Measurements from ENCODE around the gene SLC36A1. TPM values are rescaled to one million over a fixed set of nuclear protein-coding genes. Genes with fewer than 3 reads are reported as not detected.

The SLC36A1 gene
- total RNA-seq, 1 experiment from 2014 or later = 13.6 TPM

DNA sequence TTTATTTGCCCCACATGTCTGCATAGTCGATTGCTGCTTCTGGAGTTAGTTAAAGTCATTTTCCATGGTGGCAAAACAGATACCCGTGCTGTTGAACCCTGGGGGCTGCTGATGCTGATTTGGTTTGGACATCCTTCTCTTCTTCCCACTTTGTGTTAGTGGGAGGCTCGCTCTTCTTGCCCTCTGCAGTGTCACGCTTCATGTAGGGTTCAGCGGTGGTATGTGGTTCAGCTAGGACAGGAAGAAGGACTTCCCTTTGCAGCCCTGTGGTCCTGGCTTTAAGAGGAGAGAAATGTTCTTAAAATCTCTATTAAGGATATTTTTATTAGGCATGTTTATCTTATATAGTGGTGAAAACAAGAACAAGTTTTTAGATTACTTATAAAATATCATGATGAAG is 36.2 kb downstream of the SLC36A1 start:
- Histone ChIP-seq H3K36me3 (ENCODE audit: control insufficient read depth, insufficient read depth, low read length) (peaks cover 2% of the 10 kb centered on the region), H3K9me3 (ENCODE audit: control insufficient read depth, insufficient read depth, low read depth, low read length) (no peaks in the 10 kb centered on the region), H3K4me1 (ENCODE audit: control insufficient read depth, insufficient read depth, low read length) (no peaks in the 10 kb centered on the region), H3K4me3 (ENCODE audit: low read depth in 2 of 2, low read length in 2 of 2) (no peak overlapping the region), H3K27ac (ENCODE audit: low read length) (no peak overlapping the region), H3K27me3 (ENCODE audit: control insufficient read depth, insufficient read depth, low read length) (no peaks in the 10 kb centered on the region)
- intact Hi-C loops (cut with micrococcal nuclease; ENCODE audit: unreplicated experiment) = no loop called here
- ATAC-seq (no peak), DNase-seq (ENCODE audit: low read depth, low spot score) (no peak)
- ChIA-PET CTCF (interaction anchor here (0.5 kb wide), 1 partner anchor 236 kb away, joined by 4 read pairs; no protein-coding TSS in a partner anchor), POLR2A (no interaction called here)
- TF ChIP-seq POLR2AphosphoS5 (IDR thresholded peaks at IDR 0.05; ENCODE audit: low read depth, low read length) (no peak), TCF7L2 (IDR thresholded peaks at IDR 0.05; ENCODE audit: low read depth, low read length) (no peak), SIN3A (IDR thresholded peaks at IDR 0.05; ENCODE audit: borderline replicate concordance, insufficient read depth, low read depth, low read length) (no peak)
- TF ChIP-seq, protein P1, sequence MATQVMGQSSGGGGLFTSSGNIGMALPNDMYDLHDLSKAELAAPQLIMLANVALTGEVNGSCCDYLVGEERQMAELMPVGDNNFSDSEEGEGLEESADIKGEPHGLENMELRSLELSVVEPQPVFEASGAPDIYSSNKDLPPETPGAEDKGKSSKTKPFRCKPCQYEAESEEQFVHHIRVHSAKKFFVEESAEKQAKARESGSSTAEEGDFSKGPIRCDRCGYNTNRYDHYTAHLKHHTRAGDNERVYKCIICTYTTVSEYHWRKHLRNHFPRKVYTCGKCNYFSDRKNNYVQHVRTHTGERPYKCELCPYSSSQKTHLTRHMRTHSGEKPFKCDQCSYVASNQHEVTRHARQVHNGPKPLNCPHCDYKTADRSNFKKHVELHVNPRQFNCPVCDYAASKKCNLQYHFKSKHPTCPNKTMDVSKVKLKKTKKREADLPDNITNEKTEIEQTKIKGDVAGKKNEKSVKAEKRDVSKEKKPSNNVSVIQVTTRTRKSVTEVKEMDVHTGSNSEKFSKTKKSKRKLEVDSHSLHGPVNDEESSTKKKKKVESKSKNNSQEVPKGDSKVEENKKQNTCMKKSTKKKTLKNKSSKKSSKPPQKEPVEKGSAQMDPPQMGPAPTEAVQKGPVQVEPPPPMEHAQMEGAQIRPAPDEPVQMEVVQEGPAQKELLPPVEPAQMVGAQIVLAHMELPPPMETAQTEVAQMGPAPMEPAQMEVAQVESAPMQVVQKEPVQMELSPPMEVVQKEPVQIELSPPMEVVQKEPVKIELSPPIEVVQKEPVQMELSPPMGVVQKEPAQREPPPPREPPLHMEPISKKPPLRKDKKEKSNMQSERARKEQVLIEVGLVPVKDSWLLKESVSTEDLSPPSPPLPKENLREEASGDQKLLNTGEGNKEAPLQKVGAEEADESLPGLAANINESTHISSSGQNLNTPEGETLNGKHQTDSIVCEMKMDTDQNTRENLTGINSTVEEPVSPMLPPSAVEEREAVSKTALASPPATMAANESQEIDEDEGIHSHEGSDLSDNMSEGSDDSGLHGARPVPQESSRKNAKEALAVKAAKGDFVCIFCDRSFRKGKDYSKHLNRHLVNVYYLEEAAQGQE (IDR thresholded peaks at IDR 0.05; ENCODE audit: insufficient read depth in 1 of 2, low read depth in 2 of 2, low read length in 1 of 2) = no peak
- TF ChIP-seq, protein P2, sequence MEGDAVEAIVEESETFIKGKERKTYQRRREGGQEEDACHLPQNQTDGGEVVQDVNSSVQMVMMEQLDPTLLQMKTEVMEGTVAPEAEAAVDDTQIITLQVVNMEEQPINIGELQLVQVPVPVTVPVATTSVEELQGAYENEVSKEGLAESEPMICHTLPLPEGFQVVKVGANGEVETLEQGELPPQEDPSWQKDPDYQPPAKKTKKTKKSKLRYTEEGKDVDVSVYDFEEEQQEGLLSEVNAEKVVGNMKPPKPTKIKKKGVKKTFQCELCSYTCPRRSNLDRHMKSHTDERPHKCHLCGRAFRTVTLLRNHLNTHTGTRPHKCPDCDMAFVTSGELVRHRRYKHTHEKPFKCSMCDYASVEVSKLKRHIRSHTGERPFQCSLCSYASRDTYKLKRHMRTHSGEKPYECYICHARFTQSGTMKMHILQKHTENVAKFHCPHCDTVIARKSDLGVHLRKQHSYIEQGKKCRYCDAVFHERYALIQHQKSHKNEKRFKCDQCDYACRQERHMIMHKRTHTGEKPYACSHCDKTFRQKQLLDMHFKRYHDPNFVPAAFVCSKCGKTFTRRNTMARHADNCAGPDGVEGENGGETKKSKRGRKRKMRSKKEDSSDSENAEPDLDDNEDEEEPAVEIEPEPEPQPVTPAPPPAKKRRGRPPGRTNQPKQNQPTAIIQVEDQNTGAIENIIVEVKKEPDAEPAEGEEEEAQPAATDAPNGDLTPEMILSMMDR (IDR thresholded peaks at IDR 0.05) = no peak
- in situ Hi-C loops (cut with HindIII; ENCODE audit: low pct_unique_long_range_greater_than_20kb, low sequenced_read_pairs) = no loop called here
- BruUV-seq (replicated peaks) = no TSS peak

DNA sequence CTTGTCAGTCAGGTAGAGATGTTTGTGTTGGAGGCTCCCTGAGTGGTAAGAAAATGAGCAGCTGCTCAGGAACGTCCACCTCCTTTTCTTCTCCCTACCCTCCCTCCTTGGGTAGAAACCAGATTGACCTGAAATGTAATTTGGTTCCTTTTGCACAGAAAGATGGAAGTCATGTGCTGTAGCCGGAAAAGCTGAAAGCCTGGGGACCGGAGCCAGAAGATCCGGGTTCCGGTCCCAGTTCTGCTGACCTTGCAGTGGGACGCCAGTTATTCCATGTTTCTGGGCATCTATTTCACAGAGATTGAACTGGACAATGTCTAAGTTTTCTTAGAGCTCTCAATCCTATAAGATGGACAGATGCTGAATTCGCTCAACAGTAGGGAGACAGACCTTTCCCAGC is 40.1 kb downstream of the SLC36A1 start:
- no peak for ATAC-seq
- Histone ChIP-seq H3K27me3 (ENCODE audit: control insufficient read depth, insufficient read depth, low read length) (no peaks in the 10 kb centered on the region), H3K36me3 (ENCODE audit: control insufficient read depth, insufficient read depth, low read length) (no peaks in the 10 kb centered on the region), H3K9me3 (ENCODE audit: control insufficient read depth, insufficient read depth, low read depth, low read length) (no peaks in the 10 kb centered on the region), H3K4me1 (ENCODE audit: control insufficient read depth, insufficient read depth, low read length) (no peaks in the 10 kb centered on the region), H3K27ac (ENCODE audit: low read length) (no peak overlapping the region), H3K4me3 (ENCODE audit: low read depth in 2 of 2, low read length in 2 of 2) (no peak overlapping the region)
- intact Hi-C loops (cut with micrococcal nuclease; ENCODE audit: unreplicated experiment) = no loop called here
- no peak for DNase-seq (ENCODE audit: low read depth, low spot score)
- ChIA-PET POLR2A (no interaction called here), CTCF (no interaction called here)
- in situ Hi-C loops (cut with HindIII; ENCODE audit: low pct_unique_long_range_greater_than_20kb, low sequenced_read_pairs) = no loop called here
- BruUV-seq (replicated peaks) = no TSS peak
- TF ChIP-seq, protein P1 (IDR thresholded peaks at IDR 0.05; ENCODE audit: insufficient read depth in 1 of 2, low read depth in 2 of 2, low read length in 1 of 2) = no peak
- no peak for TF ChIP-seq TCF7L2 (IDR thresholded peaks at IDR 0.05; ENCODE audit: low read depth, low read length)
- no peak for TF ChIP-seq POLR2AphosphoS5 (IDR thresholded peaks at IDR 0.05; ENCODE audit: low read depth, low read length)
- TF ChIP-seq, protein P2 (IDR thresholded peaks at IDR 0.05) = no peak
- TF ChIP-seq SIN3A (IDR thresholded peaks at IDR 0.05; ENCODE audit: borderline replicate concordance, insufficient read depth, low read depth, low read length) = no peak
